Stimulated activated CD4-positive, alpha-beta T cell treated with anti-CD3 and anti-CD28 coated beads, TNF-alpha, amount 100 ng/mL, for 4 hours (primary cell): ENCODE data around the gene PTPN13.

Experiments
- DNase-seq, 3 experiments: peaks; one replicate each; pipeline ENCODE4 v3.0.0-alpha.2; 2020; ENCODE audit warnings: low read depth in 3 of 3

The PTPN13 gene

GRCh38 chr4:86857341-86858052, 263.4 kb downstream of the PTPN13 start:
- DNase-seq, result no peak
